CD4-positive, alpha-beta T cell treated with Interleukin-2 at 100 ng/mL for 4 hours (primary cell): ENCODE measurements around the gene BIN2.
"Not testable (repeated sequence)": the region's sequence is repeated elsewhere in the genome, so short reads cannot be mapped to it uniquely, and the experiment has no call there.

Experiments
- DNase-seq: peaks from one replicate; pipeline ENCODE4 v3.0.0-alpha.2; 2020; ENCODE audit warnings: low spot score

The BIN2 gene

GRCh38 chr12:51345681-51346080, 21.7 kb upstream of the BIN2 start:
- DNase-seq, result no peak

GRCh38 chr12:51343201-51343600, 19.2 kb upstream of the BIN2 start:
- DNase-seq, result no peak

GRCh38 chr12:51342416-51342815, 18.4 kb upstream of the BIN2 start:
- DNase-seq, result no peak

- peak; percentile 86 for DNase-seq
These were observed 17.5 kb upstream of the BIN2 start for GRCh38 chr12:51341251-51342007.

DNA sequence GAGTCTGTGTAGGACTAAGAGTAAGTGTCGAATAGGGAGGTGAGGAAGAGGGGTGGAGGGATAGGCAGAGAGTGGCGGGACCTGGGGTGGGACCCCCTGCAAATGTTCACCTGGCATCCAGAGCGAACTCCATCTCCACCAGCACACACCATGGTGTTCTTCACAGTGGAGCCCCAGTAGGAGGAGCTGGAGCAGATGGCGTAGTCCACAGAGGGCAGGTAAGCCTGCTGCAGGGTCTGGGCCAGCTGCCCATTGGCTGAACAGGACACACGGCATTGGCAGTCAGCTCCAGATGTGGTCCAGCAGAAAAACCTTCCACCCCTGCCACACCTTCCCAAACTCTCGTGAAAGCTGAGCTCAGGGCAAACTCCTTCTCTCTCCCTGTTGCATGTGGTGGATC, 15.8 kb upstream of the BIN2 start:
- DNase-seq, result no peak

GRCh38 chr12:51337336-51337735, 13.4 kb upstream of the BIN2 start:
- not testable (repeated sequence) for DNase-seq

DNA sequence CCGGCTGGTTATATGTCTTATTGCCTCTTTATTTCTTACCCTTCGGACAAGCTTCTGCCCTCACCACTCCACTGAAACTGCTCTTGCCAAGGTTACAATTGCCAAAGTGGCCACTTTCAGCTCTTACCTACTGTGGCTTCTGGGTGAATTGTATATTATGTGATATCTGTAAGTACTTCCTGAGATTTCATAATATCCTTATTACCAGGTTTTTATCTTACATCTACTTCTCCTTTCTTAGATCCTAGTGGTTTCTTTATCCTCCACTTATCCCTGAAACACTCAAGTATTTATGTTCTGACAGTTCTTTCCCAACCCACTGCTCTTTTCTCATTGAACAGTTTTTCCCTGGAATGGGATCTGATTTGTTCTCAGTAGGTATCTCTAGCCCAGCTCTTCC, 12.0 kb upstream of the BIN2 start:
- no peak for DNase-seq

DNA sequence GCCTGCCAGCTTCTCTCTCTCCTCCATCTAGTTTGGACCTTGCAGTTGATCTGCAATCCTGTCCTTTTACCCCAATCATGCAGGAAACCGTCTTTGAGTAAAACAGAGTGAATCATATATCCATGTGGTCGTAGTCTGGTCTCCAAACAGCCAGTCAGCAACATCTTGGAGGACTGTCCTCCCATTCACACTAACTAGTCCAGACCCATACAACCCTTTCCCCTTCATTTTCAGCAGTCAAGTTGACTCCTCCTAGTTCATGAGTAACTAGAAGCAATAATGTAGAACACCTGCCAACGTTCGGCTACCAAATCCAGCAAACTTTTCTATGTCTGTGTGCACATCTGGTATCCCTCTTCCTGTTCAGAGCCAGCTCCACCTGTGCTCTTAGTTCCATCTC, 10.8 kb upstream of the BIN2 start:
- DNase-seq, result no peak

- DNase-seq, result no peak
These were observed 9.6 kb upstream of the BIN2 start for GRCh38 chr12:51333536-51333935.

DNA sequence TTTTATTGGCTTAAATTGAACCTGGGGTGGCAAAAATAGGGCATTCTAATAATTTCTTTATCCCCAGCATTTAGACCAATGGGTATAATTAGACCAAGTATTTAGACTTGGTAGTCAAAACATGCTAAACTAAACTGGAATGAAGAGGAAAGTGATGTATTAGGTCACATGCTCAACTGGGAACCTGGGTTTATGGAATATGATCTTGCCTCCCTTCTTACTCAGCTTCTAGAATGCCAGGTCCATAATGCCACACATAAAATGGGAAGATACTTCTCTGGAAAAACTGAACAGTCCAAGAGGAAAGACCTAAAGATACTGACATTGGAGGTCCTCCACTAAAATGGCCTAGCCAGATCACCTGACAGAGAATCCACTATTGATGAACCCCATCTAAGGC, 6.2 kb upstream of the BIN2 start:
- no peak for DNase-seq

DNA sequence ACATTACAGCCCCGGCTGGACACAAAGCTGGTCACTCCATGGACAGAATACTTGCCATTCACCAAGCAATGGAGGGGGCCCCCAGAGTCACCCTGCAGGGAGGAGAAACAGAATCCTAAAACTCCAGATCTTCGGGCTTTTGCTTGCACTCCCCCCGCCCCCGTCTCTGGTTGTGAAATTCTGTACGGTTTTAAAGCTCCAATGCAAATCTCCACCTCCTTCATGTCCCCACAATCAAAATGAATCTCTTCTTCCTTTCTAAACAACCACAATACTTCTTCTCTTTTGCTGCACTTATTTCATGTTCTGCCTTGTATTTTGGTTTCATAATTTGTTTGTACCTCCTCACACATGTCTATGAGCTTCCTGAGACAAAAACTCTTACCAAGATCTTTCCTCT, 5.8 kb upstream of the BIN2 start:
- DNase-seq, result no peak

DNA sequence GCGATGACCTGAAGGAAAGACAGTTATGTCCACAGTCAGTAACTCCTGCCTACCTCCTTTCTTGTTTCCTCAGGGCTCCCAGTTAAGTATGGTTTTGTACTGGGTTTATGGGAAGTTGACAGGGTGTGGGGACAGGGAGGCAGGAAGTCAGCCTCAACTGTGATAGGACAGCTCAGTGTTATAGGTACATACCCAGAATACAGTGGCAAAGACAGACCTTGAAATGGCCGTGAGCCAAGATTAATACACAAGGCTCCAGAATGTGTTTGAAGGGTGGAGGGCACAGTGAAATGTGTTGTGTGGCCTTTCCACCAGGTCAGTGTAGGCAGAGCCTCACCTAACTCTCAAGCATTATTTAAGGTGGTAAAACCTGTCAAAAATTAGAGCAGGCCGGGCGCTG, 4.6 kb upstream of the BIN2 start:
- DNase-seq, result no peak

DNA sequence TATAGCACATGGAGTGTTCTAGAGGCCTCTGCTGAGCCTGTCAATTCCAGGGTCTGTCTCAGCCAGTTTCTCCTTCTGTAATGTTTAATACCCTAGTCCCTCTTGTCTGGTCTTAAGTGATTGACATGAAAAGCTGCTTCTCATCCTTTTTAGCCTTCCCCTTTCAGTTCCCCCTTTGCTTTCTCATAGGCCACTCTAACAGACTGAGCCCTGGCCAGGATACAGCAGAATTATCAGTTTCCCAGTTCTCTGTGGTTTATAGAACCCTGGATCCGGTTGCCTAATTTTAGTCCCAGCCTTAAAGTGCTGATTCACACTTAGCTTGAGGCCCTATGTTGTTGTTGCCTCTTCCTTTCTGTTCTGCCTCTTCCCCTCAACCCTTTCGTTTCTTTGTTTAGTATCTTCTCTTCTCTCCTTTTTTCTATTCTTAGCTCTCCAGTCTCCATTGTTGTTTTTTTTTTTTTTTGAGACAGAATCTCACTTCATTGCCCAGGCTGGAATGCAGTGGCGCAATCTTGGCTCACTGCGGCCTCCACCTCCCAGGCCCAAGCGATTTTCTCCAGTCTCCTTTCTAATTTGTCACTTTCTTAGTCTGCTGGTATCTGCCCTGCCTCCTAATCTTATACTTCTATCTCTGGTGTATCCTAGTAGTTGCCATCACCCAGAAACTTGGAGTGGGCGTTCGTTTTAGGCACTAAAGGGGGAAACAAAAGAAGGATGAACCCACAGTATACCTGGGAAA, 2.9 kb upstream of the BIN2 start:
- DNase-seq, result peak; percentile 40

GRCh38 chr12:51324953-51325352, 979 bp upstream of the BIN2 start:
- no peak for DNase-seq

DNA sequence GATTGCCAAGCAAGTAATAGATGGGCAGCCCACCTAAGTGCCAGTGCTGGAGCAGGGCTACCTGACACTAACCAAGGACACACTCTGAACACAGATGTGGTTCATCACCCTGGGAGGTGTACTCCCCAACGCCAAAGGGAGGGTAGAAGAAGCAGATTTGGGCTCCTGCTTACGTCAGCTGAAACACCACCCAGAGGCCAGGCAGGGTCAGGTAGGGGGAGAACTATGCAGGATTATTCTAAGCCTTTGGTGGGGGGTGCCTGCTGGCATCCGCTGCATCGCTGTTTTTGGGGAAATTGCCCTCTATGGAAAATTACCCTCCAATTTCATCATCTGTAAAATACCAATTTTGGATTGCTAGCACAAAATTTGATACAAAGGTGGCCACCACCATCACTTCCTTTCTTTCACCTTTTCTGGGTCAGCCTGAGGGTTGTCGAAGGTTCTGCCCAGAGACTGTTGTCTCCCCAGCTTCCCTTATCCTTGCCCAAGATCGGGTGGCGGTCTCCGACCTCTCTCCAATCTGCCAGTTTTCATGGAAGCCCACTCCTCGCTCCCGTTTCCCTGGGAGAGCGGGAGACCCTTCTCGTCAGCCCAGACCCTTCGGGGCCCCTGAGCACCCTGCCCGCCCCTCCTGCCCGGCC, 535 bp downstream of the BIN2 start:
- DNase-seq, result peak; percentile 67

GRCh38 chr12:51322452-51322851, 1.5 kb downstream of the BIN2 start:
- no peak for DNase-seq

- DNase-seq, result no peak
These were observed 2.1 kb downstream of the BIN2 start for GRCh38 chr12:51321882-51322281.

DNA sequence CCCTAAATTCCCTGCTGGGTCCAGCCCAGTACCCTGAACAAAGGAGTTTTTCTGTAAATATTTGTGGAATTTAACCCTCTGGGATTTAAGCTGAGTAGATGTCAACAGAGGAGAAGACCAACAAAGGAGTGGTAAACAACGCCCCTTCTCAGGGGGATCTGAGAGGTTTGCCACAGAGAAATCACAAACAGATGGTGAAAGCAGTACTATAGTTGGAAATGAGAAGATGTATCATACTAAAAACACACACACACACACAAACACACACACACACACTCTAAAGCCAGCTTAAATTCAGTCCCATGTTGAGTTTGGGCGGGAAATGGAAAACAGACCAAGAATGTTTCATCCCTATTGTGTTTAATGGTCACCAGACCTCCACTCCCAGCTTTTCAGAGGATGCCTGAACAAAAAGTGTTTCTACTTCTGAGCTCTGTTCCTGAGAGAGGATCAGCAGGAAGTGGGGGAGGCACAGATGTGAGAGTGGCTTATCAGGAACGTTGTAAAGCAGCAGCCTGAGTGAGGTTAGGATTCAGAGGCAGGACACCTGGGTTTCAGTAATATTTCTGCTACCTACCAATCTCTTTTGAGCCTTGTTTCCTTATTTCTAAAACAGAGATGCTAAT, 3.2 kb downstream of the BIN2 start:
- DNase-seq, result peak; percentile 24

DNA sequence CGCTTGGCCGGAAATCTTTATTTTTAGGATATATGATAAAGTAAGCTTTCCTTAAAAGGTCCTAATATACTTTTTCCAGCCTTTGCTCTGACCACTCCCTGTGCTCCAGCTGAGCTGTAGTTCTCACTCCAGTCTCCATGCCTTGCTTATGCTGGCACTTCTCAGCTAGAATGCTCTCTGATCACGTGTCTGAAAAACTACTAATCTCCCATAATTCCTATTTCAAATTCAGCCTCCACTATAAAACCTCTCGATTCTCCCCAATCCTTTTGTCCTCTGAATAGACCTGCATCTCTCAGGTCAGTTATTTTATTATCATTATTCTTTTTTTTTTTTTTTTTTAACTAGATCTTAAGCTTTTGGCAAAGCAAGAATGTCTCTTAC, 3.7 kb downstream of the BIN2 start:
- DNase-seq, result no peak

DNA sequence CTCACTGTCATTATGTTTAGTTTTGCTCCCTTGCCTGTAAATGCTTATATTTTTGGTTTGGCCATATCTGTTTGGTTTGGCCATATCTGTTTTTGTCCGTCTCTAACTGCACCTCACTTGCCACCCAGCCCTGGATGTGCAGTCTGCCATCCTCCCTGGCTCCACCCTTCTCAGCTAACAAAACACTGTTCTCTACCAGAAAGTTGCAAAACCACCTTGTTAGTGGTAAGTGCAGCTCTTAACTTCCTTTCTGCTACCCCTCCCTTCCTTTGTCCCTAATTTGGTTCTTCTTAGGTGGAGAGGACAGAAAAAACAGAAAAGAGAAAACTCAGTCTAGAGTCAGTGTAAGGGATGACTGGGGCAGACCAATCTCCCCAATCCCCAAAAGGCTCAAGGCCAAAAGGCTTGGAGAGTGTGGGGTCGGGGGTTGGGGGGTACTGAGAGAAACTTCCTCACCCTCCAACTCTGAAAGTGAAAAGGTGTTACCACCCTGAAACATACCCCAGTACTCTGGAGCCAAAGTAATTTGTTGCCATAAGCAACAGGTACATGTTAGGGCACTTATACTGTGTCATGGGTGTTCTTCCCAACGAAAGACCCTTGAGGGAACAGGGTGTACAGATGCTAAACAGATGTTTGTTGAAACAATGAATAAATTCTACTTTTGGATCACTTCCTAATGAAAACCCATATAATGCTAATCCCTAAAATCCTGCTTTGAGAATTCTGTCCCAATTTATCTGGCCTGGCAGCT, 5.0 kb downstream of the BIN2 start:
- peak; percentile 78 for DNase-seq

- DNase-seq, result peak; percentile 24
These were observed 5.7 kb downstream of the BIN2 start for GRCh38 chr12:51318057-51318806.
